ENCODE results near the gene RPS6KA4. TPM values are rescaled to one million over a fixed set of nuclear protein-coding genes. Genes with fewer than 3 reads are reported as not detected.

Gene RPS6KA4
- total RNA-seq (2022; extraction: Qiagen RNA extraction; ENCODE audit: low read depth) = 51.6 to 71.2 TPM (median 63.1 TPM) in 5 replicates

GRCh38 chr11:64358907-64359711 lies at the start of gene RPS6KA4:
RPS6KA4 (plus strand) TSS chr11:64359162; CDS start chr11:64359236, 74 bp downstream.

GRCh38 chr11:64317325-64317960 lies 41.5 kb upstream of the RPS6KA4 start, which contains the start of gene TRMT112:
TRMT112 (minus strand) TSS chr11:64317559; CDS start chr11:64317526, 33 bp downstream.

DNA sequence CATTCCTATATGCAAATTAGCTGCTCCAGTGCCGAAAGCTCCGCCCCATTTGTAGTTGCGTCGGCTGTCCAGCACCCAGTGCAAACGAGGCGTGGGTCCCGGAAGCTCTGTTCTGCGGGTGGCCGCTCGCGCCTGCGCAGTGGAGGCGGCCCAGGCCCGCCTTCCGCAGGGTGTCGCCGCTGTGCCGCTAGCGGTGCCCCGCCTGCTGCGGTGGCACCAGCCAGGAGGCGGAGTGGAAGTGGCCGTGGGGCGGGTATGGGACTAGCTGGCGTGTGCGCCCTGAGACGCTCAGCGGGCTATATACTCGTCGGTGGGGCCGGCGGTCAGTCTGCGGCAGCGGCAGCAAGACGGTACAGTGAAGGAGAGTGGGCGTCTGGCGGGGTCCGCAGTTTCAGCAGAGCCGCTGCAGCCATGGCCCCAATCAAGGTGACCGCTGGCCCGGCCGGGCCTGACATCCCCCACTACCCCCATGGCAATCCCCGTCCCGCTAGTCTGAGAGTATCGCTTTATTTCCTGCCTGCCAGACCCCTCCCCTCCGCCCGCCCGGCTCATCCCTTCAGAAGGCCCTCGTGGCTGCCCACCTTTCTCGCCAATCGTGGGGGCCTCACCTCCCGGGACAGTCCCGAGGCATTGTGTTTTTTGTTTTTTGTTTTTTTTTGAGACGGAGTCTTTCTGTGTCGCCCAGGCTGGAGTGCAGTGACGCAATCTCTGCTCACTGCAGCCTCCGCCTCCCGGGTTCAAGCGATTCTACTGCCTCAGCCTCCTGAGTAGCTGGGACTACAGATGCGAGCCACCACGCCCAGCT lies 40.8 kb upstream of the RPS6KA4 start, which contains the start of gene PRDX5:
TSS of gene PRDX5 (plus strand) at position 161 of the 805 bp plus-strand sequence. CDS start at position 256, 95 bp downstream.

GRCh38 chr11:64339754-64340408 lies 19.1 kb upstream of the RPS6KA4 start, which contains the start of gene CCDC88B:
CCDC88B (plus strand) TSS chr11:64340204; CDS start chr11:64340267, 63 bp downstream.

Other genes with a start within 250 kb of the RPS6KA4 start
- gene MACROD1, start 193.0 kb upstream of the RPS6KA4 start, total RNA-seq (2022; extraction: Qiagen RNA extraction; ENCODE audit: low read depth) = 9.1 to 15.9 TPM (median 14.1 TPM) in 5 replicates
- 253 to 292 TPM (median 270 TPM) in 5 replicates for gene STIP1, start 173.0 kb upstream of the RPS6KA4 start, total RNA-seq (2022; extraction: Qiagen RNA extraction; ENCODE audit: low read depth)
- gene FERMT3, start 152.4 kb upstream of the RPS6KA4 start, total RNA-seq (2022; extraction: Qiagen RNA extraction; ENCODE audit: low read depth) = 0.69 to 3.9 TPM (median 2.0 TPM) in 5 replicates
- gene TRPT1, start 133.0 kb upstream of the RPS6KA4 start, total RNA-seq (2022; extraction: Qiagen RNA extraction; ENCODE audit: low read depth) = 18.4 to 24.1 TPM (median 22.8 TPM) in 5 replicates
- 32.6 to 40.0 TPM (median 36.4 TPM) in 5 replicates for gene NUDT22, start 132.9 kb upstream of the RPS6KA4 start, total RNA-seq (2022; extraction: Qiagen RNA extraction; ENCODE audit: low read depth)
- 19.9 to 23.1 TPM (median 20.7 TPM) in 5 replicates for gene DNAJC4, start 128.6 kb upstream of the RPS6KA4 start, total RNA-seq (2022; extraction: Qiagen RNA extraction; ENCODE audit: low read depth)
- gene VEGFB, start 124.6 kb upstream of the RPS6KA4 start, total RNA-seq (2022; extraction: Qiagen RNA extraction; ENCODE audit: low read depth) = 37.6 to 52.0 TPM (median 50.4 TPM) in 5 replicates
- gene FKBP2, start 118.1 kb upstream of the RPS6KA4 start, total RNA-seq (2022; extraction: Qiagen RNA extraction; ENCODE audit: low read depth) = 113 to 138 TPM (median 124 TPM) in 5 replicates
- 234 to 382 TPM (median 354 TPM) in 5 replicates for gene PPP1R14B, start 112.2 kb upstream of the RPS6KA4 start, total RNA-seq (2022; extraction: Qiagen RNA extraction; ENCODE audit: low read depth)
- 13.3 to 24.6 TPM (median 20.3 TPM) in 5 replicates for gene PLCB3, start 107.6 kb upstream of the RPS6KA4 start, total RNA-seq (2022; extraction: Qiagen RNA extraction; ENCODE audit: low read depth)
- gene BAD, start 74.5 kb upstream of the RPS6KA4 start, total RNA-seq (2022; extraction: Qiagen RNA extraction; ENCODE audit: low read depth) = 86.0 to 99.6 TPM (median 94.5 TPM) in 5 replicates
- 31.7 to 57.9 TPM (median 45.8 TPM) in 5 replicates for gene GPR137, start 73.3 kb upstream of the RPS6KA4 start, total RNA-seq (2022; extraction: Qiagen RNA extraction; ENCODE audit: low read depth)
- 0.06 to 0.07 TPM in 2 of 5 replicates, not detected in the others for gene KCNK4, start 67.9 kb upstream of the RPS6KA4 start, total RNA-seq (2022; extraction: Qiagen RNA extraction; ENCODE audit: low read depth)
- 2.2 to 3.1 TPM (median 2.7 TPM) in 5 replicates for gene CATSPERZ, start 58.8 kb upstream of the RPS6KA4 start, total RNA-seq (2022; extraction: Qiagen RNA extraction; ENCODE audit: low read depth)
- gene ESRRA, start 53.6 kb upstream of the RPS6KA4 start, total RNA-seq (2022; extraction: Qiagen RNA extraction; ENCODE audit: low read depth) = 45.4 to 70.2 TPM (median 61.2 TPM) in 5 replicates
- 401 to 459 TPM (median 416 TPM) in 5 replicates for gene TRMT112, start 41.6 kb upstream of the RPS6KA4 start, total RNA-seq (2022; extraction: Qiagen RNA extraction; ENCODE audit: low read depth)
- gene PRDX5, start 41.0 kb upstream of the RPS6KA4 start, total RNA-seq (2022; extraction: Qiagen RNA extraction; ENCODE audit: low read depth) = 411 to 478 TPM (median 438 TPM) in 5 replicates
- gene CCDC88B, start 19.0 kb upstream of the RPS6KA4 start, total RNA-seq (2022; extraction: Qiagen RNA extraction; ENCODE audit: low read depth) = 9.9 to 13.7 TPM (median 12.8 TPM) in 5 replicates
- 0.06 to 0.17 TPM (median 0.08 TPM) in 4 of 5 replicates, not detected in the other for gene SLC22A11, start 196.8 kb downstream of the RPS6KA4 start, total RNA-seq (2022; extraction: Qiagen RNA extraction; ENCODE audit: low read depth)
- gene SLC22A12, start 232.1 kb downstream of the RPS6KA4 start, total RNA-seq (2022; extraction: Qiagen RNA extraction; ENCODE audit: low read depth) = not detected in 5 replicates